Fibroblast of upper back skin (primary cell): ENCODE results near the gene CEBPZ.
A peak's percentile ranks its signal among the peaks of the same experiment; 100 is the strongest.
"Not testable (repeated sequence)": the region's sequence is repeated elsewhere in the genome, so short reads cannot be mapped to it uniquely, and the experiment has no call there.

ENCODE experiments used
- DNase-seq: peaks from one replicate; pipeline ENCODE4 v3.0.0-alpha.2; 2013

CEBPZ gene, protein sequence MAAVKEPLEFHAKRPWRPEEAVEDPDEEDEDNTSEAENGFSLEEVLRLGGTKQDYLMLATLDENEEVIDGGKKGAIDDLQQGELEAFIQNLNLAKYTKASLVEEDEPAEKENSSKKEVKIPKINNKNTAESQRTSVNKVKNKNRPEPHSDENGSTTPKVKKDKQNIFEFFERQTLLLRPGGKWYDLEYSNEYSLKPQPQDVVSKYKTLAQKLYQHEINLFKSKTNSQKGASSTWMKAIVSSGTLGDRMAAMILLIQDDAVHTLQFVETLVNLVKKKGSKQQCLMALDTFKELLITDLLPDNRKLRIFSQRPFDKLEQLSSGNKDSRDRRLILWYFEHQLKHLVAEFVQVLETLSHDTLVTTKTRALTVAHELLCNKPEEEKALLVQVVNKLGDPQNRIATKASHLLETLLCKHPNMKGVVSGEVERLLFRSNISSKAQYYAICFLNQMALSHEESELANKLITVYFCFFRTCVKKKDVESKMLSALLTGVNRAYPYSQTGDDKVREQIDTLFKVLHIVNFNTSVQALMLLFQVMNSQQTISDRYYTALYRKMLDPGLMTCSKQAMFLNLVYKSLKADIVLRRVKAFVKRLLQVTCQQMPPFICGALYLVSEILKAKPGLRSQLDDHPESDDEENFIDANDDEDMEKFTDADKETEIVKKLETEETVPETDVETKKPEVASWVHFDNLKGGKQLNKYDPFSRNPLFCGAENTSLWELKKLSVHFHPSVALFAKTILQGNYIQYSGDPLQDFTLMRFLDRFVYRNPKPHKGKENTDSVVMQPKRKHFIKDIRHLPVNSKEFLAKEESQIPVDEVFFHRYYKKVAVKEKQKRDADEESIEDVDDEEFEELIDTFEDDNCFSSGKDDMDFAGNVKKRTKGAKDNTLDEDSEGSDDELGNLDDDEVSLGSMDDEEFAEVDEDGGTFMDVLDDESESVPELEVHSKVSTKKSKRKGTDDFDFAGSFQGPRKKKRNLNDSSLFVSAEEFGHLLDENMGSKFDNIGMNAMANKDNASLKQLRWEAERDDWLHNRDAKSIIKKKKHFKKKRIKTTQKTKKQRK

DNA sequence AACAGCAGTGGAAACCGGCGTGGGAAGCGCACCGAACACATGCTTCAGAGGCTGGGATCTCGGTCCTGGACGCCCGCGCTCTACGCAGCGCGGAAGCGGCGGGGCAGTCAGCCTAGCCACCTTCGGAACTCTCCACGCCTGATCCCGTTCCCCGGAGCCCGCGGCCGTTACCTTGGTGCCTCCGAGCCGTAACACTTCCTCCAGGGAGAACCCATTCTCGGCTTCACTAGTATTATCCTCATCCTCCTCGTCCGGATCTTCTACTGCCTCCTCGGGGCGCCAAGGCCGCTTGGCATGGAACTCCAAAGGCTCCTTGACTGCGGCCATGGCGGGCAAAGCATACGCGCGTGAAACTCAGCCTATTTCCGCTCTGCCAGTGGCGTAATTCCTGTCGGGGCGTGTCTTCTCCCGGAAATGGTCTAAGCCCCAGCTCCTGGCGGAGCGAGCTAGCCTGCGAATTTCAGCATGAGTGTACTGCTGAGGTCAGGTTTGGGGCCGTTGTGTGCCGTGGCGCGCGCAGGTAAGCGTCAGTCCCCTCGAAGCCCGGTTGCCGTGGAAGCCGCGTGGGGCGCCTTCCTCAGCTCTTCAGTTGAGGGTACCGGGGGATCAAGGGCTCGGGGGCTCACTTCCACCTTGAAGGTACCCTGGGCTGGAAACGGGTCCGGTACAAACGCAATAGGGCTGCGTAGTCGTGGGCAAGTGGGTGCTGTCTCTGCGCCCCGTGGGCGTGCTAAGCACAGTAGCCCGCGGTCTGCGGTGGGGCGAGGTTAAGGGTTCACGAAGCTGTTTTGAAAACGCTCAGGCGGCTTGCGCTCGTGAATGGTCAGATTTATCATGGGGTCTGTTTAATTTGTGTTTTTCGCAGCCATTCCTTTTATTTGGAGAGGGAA lies at the start of gene CEBPZ, which contains the start of gene NDUFAF7:
Gene CEBPZ, minus strand, starts transcription at position 356 of the 890 bp plus-strand sequence. Its CDS starts 29 bp downstream, at position 327.
Gene NDUFAF7, plus strand, starts transcription at position 418 of the 890 bp plus-strand sequence. Its CDS starts 48 bp downstream, at position 466.
- peak; percentile 88 for DNase-seq

DNA sequence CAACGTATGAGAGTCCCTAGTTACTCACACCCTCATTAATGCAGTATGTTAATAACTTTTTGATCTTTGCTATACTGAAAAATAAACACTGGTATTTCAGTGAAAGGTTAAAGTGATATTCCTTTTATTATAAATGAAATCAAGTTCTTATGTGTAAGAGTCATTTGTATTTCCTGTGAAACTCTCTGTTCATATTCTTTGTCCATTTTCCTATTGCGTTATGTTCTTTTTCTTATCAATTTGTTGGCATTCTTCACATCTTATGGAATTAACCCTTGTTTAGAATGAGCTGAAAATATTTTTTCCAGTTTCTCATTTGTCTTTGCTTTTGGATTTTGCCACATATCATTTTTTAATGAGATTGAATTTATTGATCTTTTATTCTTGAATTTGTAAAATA lies 44.9 kb upstream of the CEBPZ start:
- DNase-seq, result no peak

DNA sequence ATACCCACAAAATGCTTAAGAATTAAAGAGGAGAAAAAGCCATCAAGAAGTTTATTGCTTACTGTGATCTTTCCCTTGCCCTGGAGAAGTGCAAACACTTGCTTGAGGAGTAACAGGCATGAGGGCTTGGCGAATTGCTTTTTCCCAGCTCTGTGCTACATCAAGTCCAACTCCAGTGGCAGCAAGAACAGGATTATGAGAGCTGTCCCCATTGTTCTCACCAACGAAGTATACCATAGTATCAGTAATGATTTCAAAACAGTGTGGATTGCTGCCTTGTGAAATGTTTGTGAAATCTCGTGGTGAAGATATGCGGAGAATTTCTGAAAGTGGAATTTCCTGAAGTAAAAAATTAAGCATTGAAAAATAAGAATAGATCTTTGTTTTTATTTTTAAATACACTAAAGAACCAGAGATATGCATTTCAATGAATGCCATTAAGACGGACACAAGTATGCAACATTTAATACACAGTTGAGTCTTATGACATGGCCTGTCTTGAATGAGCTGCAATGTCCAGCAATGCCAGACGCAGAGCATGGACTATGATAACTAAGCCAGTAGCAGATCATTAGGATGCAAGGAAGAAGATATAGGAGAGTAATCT lies 43.1 kb upstream of the CEBPZ start:
- peak; percentile 12 for DNase-seq

DNA sequence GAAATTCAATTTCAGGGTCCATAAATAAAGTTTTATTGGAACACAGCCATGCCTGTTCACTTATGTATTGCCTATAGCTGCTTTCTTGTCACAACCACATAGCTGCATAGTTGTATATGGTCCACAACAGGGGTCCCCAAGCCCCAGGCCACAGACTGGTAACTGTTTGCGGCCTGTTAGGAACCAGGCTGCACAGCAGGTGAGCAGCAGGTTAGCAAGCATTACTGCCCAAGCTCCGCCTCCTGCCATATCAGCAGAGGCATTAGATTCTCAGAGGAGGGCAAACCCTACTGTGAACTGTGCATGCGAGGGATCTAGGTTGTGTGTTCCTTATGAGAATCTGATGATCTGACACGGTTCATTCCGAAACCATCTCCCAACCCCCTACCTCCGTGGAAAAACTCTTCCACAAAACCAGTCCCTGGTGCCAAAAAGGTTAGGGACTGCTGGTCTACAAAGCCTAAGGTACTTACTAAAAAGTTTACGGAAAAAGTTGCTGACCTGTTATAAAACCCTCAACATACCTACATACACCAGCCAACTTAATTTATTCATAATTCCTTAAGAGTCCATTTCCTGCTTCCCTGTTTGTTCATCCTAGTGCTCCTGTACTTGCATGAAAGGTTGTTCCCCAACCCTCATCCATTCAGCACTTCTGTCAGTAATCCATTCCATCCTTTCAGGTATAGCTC lies 40.1 kb upstream of the CEBPZ start:
- DNase-seq, result no peak

DNA sequence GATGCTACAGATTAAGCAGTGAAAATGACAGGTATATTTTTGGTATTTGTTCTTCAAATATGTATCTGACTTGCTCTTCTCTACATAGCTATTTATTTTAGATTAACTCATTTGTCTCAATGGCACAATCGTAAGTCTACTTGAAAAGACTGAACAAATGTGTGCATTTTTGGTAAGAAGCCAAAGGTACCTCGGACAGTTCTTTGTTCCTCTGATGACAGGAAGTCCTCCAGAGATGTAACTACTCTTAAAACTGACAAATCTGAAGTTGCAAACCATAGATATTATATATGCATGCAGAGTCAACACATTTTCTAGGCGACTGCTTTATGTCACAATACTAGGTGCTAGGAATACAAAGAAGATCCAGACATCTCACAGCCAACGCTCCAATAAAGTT lies 36.7 kb upstream of the CEBPZ start:
- DNase-seq, result peak; percentile 3

DNA sequence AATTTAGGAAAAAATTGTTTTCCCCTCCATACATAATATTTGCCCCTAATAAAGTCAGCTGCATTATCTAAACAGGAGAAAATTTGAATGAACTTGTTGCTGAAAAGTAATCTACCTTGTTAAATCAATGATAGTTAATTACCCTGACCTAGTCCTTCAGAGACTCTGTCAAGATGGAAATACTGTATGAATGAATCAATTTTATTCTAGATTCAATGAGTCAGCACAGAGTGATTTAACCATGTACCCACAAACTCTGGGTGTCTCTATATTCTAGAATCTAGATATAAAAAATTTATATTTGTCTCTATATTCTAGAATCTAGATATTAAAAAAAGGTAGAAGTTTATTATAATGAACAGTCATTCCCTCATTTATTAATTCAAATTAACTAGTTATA lies 36.3 kb upstream of the CEBPZ start:
- no peak for DNase-seq

DNA sequence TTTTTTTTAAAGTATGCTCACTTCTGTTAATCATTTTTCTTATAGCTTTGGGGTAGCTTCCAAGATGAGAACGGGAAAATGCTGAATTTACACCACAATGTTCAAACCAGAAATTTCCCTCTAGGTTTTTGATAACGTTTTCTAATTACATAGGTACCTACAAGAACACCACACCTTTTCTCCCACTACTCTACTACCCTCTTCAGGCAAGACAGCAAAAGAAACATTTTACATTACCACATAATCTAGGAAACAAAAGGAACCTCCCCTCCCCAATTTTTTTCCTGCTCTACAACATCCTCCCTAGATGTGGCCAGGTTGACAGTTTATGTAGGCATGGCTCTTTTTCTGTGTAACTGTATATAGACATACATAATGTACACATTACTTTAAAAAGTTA lies 32.4 kb upstream of the CEBPZ start:
- DNase-seq, result no peak

DNA sequence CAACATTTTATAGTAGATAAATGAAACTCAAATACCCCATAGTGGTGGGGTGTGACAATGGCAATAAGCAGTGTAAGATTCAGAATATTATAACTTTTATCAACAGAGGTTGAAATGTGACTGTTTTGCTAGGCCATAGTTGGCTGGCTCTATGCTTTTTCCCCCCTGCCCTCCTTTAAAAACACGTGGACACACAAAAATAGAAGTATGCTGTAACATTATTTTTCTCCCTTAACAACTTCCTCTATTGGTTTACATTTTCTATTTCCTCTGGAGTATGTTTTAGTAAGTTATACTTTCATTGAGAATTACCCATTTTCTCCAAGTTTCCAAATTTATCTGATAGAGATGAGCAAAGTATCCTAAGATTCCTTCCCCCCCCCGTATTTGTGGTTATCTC lies 31.1 kb upstream of the CEBPZ start:
- DNase-seq, result no peak

DNA sequence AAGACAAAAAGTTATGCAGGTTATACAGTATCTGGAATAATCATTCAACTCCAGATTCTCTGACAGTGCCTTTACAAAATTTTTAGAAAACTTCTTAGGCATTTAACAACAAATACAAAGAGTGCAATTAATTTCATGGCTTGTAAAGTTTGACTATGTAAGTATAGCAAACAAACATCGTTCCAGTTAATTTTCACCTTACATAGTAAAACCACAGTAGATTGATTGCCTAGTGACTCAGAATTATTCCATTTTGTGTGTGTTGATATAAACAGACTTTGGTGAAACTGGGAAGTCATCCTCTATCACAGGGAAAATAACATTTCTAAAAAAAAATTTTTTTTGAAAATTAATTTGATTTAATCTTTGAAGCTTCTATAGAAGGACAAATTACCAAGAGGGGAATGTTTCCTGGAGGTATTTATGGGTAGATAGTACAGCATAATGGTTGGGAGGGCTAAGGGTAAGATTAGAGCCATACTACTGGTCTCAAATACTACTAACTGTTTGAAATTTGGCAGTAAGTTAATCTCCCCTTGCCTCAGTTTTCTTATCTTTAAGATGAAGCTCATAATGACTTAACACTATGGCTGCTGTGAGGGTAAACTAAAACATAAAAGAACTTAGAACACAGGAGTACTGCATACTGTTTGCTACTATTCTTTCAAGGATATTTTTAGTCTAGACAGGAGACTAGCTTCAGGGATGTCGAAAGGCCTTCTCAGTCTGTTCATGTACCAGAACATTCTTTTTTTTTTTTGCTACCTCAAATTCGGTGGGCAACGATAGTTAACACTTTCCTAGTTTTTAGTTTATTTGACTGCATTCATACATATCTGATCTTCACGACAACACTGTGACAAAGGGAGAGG lies 19.7 kb upstream of the CEBPZ start:
- no peak for DNase-seq

DNA sequence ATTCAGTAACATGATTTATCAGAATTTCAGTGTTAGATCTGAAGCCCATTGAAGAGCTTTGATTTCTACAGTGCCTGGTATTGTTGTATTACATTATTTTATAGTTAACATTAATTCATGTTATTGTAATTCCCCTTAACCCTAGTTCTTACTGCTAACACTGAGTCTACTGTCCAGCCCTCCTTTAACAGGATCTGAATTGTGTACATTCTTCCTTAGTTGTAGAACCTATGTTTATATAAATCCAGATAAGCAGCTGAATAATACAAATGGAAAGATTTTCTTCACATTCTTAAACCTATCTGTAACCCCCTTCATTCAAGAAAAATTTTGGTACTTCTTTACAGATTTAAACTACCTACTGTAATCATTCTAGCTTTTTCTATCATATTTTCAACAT lies 14.8 kb upstream of the CEBPZ start:
- no peak for DNase-seq

DNA sequence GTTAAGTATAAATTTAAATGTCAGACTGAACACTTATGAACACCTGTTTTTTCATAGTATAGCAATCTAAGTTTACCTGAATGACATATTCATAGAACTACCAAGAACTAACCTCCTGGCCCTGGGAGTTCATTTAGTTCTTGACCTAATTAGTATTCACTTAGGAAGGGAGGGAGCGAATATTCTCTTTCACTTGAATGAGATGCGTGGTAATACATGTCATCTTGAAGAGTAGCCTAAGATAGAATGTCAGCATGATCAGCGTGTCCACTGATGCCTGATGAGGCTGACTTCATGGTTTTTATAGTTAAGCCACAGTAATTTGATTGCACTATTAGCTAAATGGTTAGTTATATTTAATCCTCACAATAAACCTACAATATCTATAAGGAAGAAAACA lies 13.4 kb upstream of the CEBPZ start:
- no peak for DNase-seq

DNA sequence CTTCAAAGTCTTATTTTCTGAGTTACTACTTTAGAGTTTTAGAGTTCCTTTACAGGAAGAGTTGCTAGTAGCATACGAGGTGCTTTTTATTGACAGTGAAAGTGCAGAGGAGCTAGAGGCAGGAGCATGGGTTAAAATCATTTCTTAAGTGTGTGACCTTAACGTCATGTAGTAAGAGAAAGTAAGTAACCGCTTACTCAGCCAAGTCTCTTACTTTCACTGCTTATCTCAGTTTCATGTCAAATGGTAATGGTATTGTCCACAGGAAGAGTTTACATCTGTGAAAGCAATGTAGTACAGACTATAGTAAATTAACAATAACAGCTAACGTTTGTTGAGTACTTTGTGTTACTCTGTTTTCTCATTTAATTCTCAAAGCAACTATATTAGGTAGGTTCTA lies 12.6 kb upstream of the CEBPZ start:
- DNase-seq, result no peak

DNA sequence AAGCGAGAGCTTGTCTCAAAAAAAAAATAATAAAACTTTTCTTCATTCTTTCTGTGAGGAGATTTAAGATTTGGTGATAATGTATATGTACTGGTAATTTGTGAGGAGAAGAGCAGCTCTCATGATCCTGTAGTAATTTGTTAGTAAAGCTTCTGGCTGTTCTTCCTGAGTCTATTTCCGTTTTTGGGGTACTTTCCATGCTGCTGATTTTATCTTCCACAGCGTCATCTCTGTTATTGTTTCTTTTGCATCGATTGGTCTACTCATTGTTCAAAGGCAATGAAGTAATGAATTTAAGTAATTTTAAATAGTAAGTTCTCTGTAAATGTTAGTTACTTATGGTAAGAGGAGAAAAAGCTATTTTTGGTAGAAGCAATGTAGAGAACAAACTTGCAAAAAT lies 12.0 kb upstream of the CEBPZ start:
- no peak for DNase-seq

DNA sequence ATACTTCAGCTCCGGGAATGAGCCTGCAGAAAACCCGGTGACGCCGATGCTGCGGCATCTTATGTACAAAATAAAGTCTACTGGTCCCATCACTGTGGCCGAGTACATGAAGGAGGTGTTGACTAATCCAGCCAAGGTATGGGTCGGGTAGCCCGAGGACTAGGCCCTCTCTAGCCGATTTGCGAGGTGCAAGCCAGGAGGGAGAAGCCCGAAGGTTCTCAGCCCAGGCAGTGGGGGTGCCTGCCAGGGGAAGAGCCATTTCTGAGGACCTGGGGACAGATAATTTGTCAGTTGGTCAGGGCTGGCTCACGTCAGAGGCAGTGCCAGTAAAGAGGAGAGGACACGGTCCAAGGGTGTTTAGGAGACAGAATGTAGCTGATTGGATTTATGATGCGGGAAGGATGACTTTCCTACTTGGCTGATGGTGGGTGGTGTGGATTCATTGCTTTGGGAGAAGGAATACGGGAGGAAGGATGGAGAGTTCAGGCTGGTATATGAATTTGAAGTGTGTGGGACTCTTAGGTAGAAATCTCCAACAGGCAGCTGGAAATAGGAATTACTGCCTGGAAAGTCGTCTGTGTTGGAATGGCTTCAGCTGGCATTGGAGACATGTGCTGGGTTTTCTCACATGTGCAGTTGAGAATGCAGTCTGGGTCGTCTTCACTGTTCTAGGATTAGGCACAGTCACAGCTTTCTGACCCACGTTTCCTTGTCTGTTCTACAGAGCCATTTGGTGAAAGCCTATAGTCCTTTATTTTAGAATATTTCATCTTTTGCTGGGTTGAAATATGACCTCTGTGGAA lies 936 bp upstream of the CEBPZ start:
- DNase-seq, result no peak

DNA sequence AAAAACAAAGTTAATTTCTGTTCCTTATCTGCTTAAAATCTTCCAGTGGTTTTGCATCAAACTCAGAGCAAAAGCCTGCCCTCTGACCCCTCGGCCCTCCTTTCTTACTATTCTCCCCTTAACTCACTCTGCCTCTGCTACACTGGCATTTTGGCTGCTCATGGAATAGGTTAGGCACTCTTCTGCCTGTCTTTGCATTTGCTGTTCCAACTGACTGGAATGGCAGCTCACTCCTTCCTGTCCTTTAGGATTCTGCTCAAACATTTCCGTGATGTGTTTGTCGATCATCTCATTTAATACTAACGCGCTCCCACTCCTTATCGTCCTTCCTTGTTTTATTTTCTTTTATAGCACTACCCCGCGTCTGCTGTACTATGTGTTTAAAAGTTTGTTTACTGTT lies 815 bp downstream of the CEBPZ start:
- no peak for DNase-seq

DNA sequence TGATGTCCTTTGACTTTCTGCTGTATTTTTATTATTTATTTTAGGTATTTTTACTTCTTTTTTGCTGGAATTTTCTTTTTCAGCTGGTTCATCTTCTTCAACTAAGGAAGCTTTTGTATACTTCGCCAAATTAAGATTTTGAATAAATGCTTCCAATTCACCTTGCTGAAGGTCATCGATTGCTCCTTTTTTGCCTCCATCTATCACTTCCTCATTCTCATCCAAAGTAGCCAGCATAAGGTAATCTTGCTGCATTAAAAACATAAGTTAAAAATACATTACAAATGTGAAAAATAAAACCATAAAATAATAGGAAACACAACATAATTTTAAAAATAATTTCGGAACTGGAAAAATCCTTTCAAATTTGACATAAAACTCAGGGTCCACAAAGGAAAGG lies 2.6 kb downstream of the CEBPZ start:
- no peak for DNase-seq

DNA sequence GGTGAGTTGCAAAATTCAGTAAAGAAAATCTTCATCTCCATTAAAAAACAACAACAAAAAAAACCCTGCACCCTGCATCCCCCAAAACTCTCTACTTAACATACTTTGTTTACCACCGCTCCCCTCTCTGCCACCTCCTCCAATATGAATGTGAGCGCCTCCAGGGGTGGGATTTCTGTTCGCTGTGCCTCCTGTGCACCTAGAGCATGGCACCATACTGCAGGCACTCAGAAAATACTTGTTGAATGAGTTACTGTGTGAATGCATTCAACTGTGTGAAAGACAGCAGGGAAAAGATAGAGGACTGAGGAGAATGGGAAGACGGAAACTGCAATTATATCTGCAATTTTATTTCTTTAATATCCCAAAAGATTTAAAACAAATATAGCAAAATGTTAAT lies 4.5 kb downstream of the CEBPZ start:
- DNase-seq, result no peak

DNA sequence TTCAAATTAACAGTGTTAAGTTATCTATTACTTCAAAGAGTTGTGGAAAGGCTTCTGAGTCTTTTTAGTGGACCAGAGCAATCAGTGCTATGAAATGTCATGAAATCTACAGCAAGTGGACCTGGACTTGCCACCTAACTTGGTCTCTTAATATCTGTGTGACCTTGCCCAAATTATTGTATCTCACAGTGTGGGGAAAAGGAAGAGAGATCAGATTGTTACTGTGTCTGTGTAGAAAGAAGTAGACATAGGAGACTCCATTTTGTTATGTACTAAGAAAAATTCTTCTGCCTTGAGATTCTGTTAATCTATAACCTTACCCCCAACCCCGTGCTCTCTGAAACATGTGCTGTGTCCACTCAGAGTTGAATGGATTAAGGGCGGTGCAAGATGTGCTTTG lies 6.3 kb downstream of the CEBPZ start:
- DNase-seq, result not testable (repeated sequence)

DNA sequence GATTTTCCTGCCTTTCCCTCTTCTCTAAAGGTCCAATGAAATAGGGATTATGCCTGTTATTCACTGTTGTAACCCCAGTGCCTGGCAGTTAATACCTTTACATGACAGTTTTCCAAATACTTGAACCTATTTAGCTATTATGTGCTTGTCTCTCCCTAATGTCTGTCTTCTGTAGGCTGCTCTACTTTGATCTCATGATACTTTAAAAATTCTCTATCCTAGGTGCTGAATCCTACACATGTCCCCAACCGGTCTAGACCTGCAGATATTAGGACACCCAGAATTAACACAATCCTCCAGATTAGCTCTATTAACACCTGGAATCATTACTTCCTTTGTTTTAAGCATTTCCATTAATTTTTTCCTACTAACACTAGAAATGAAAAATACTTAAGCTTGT lies 7.3 kb downstream of the CEBPZ start:
- no peak for DNase-seq

DNA sequence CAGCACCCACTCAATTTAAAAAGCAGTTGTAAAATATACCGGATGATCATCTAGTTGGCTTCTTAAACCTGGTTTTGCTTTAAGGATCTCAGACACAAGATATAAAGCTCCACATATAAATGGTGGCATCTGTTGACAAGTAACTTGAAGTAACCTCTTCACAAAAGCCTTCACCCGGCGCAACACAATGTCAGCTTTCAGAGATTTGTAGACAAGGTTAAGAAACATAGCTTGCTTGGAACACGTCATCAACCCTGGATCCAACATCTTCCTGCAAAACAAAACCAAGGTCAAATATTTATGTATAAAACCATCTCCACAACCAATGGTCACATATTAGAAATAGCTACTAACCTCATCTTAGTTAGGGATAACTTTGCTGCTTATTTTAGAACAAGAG lies 8.3 kb downstream of the CEBPZ start:
- no peak for DNase-seq
